KMS-11 (cell line): ENCODE measurements around the gene SERPINA9.

Source experiments
- H2AFZ ChIP-seq: fragments of 200-600 bp; sonication (generic); 2 replicates; pipeline ENCODE4 v1.6.1; 2016; ENCODE audit warnings: antibody characterized with exemption, mixed run types, low read depth
- H3K27ac ChIP-seq: fragments of 200-600 bp; sonication (generic); 2 replicates; pipeline ENCODE4 v1.6.1; 2016; ENCODE audit warnings: mild to moderate bottlenecking, mixed run types
- H3K27me3 ChIP-seq: fragments of 200-600 bp; sonication (generic); 2 replicates; pipeline ENCODE4 v1.6.1; 2017; ENCODE audit warnings: mild to moderate bottlenecking, low read depth, mixed run types, moderate library complexity; ENCODE audit not compliant: insufficient read depth
- H3K36me3 ChIP-seq: fragments of 200-600 bp; sonication (generic); 2 replicates; pipeline ENCODE4 v1.6.1; 2017; ENCODE audit warnings: mild to moderate bottlenecking, mixed run types; ENCODE audit not compliant: insufficient read depth
- H3K4me1 ChIP-seq: fragments of 200-600 bp; sonication (generic); 2 replicates; pipeline ENCODE4 v1.6.1; 2016; ENCODE audit warnings: mild to moderate bottlenecking, low read depth, mixed run types; ENCODE audit not compliant: poor library complexity, severe bottlenecking
- H3K4me2 ChIP-seq: fragments of 200-600 bp; sonication (generic); 2 replicates; pipeline ENCODE4 v1.7.0; 2016; ENCODE audit warnings: mild to moderate bottlenecking, mixed run types
- H3K4me3 ChIP-seq: fragments of 200-600 bp; sonication (generic); IDR thresholded peaks from 2 replicates; pipeline ENCODE4 v1.6.1; 2017; ENCODE audit warnings: low read depth, low read length, mixed read lengths; ENCODE audit not compliant: insufficient read depth
- H3K79me2 ChIP-seq: fragments of 200-600 bp; sonication (generic); 2 replicates; pipeline ENCODE4 v1.6.1; 2016; ENCODE audit warnings: low read depth, mixed run types; ENCODE audit not compliant: insufficient read depth
- H3K9ac ChIP-seq: fragments of 200-600 bp; sonication (generic); 2 replicates; pipeline ENCODE4 v1.6.1; 2016; ENCODE audit warnings: mild to moderate bottlenecking, mixed run types
- H4K20me1 ChIP-seq: fragments of 200-600 bp; sonication (generic); 2 replicates; pipeline ENCODE4 v1.6.1; 2016; ENCODE audit warnings: mild to moderate bottlenecking, mixed run types; ENCODE audit not compliant: insufficient read depth
- TF ChIP-seq, protein P1 (sequence below): fragments of 200-600 bp; sonication (generic); conservative IDR thresholded peaks from 2 replicates; pipeline ENCODE4 v1.6.1; 2017; ENCODE audit warnings: low read depth, mild to moderate bottlenecking, antibody characterized with exemption, low read length, moderate library complexity, mixed read lengths

Gene SERPINA9

DNA sequence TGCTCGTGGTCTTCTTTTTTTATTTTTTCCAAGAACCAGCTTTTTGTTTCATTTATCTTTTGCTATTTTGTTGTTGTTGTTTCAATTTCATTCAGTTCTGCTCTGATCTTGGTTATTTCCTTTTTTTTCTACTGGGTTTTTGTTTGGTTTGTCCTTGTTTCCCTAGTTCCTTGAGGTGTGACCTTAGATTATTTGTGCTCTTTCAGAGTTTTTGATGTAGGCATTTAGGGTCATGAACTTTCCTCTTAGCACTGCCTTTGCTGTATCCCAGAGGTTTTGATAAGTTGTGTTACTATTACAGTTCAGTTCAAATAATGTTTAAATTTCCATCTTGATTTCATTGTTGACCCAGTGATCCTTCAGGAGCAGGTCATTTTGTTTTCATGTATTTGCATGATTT, 20.1 kb downstream of the SERPINA9 start:
- Histone ChIP-seq H3K79me2 (no peaks in the 10 kb centered on the region), H4K20me1 (no peaks in the 10 kb centered on the region), H3K36me3 (no peaks in the 10 kb centered on the region), H3K4me3 (no peak overlapping the region), H2AFZ (no peak overlapping the region), H3K4me2 (no peak overlapping the region), H3K4me1 (no peaks in the 10 kb centered on the region), H3K27ac (no peak overlapping the region), H3K9ac (no peak overlapping the region), H3K27me3 (no peaks in the 10 kb centered on the region)
- TF ChIP-seq, protein P1, sequence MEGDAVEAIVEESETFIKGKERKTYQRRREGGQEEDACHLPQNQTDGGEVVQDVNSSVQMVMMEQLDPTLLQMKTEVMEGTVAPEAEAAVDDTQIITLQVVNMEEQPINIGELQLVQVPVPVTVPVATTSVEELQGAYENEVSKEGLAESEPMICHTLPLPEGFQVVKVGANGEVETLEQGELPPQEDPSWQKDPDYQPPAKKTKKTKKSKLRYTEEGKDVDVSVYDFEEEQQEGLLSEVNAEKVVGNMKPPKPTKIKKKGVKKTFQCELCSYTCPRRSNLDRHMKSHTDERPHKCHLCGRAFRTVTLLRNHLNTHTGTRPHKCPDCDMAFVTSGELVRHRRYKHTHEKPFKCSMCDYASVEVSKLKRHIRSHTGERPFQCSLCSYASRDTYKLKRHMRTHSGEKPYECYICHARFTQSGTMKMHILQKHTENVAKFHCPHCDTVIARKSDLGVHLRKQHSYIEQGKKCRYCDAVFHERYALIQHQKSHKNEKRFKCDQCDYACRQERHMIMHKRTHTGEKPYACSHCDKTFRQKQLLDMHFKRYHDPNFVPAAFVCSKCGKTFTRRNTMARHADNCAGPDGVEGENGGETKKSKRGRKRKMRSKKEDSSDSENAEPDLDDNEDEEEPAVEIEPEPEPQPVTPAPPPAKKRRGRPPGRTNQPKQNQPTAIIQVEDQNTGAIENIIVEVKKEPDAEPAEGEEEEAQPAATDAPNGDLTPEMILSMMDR, result no peak

DNA sequence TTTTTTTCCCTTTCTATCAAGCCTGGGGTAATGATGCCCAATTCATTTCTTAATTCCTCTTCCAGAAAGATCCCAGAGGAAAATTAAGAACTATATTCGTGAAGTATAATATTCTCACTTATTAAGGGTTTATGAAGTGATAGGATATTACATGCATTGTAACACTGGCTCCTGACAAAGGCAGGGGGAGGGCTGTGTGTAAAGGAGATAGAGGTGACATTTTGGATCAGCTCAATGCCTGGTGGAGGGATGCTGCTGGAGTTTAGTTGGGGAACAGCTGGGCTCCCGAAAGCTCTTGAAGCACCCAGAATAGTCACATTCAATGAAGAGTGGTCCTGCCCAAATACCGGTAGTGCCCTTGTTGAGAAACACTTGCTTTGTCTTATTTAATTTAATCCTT, 24.2 kb downstream of the SERPINA9 start:
- no peaks in the 10 kb centered on the region for H4K20me1 ChIP-seq

DNA sequence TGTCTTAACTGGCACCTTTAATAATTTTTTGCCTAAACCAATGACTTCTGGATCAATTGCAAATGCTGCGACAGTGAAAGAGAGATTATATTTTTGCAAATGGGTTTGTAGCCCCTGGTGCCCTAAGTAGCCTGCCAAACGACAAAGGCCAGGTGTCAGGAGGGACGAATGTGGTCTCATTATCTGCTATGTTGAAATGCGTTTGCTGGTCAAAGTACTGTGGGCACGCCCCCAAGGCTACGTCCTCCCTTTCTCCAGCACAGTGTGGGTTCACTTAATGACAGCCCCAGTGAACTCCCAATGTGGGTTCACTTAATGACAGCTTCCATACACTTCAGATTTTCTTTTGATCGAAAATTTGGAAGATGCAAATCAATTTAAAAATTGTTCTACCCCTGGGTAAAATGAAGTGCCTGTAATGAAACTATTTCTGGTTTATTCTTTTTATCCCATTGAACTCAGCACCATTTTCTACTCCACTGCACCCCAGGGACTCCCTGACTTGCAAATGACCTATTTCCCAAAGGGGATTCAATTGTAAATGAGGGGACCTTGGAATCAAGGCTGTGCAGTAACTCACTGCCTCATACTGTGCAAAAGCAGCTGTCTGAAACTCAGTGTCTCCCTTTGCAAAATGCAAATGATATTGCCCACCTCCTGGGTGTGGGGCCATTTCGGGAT, 24.8 kb downstream of the SERPINA9 start:
- H3K36me3 ChIP-seq, result no peaks in the 10 kb centered on the region
- no peak overlapping the region for H3K4me2 ChIP-seq
- H3K27ac ChIP-seq, result no peak overlapping the region
- H3K79me2 ChIP-seq, result no peaks in the 10 kb centered on the region
- H4K20me1 ChIP-seq, result no peaks in the 10 kb centered on the region
- H3K4me3 ChIP-seq, result no peak overlapping the region
- no peaks in the 10 kb centered on the region for H3K4me1 ChIP-seq
- TF ChIP-seq, protein P1, result no peak
- no peak overlapping the region for H3K9ac ChIP-seq
- H3K27me3 ChIP-seq, result no peaks in the 10 kb centered on the region
- no peak overlapping the region for H2AFZ ChIP-seq

More for the DNA sequence above, 24.2 kb downstream of the SERPINA9 start:
- no peaks in the 10 kb centered on the region for H3K4me1 ChIP-seq
- H3K9ac ChIP-seq, result no peak overlapping the region
- H2AFZ ChIP-seq, result no peak overlapping the region
- no peaks in the 10 kb centered on the region for H3K27me3 ChIP-seq
- no peaks in the 10 kb centered on the region for H3K36me3 ChIP-seq
- no peaks in the 10 kb centered on the region for H3K79me2 ChIP-seq
- TF ChIP-seq, protein P1, result no peak
- no peak overlapping the region for H3K4me3 ChIP-seq
- no peak overlapping the region for H3K27ac ChIP-seq
- H3K4me2 ChIP-seq, result no peak overlapping the region

DNA sequence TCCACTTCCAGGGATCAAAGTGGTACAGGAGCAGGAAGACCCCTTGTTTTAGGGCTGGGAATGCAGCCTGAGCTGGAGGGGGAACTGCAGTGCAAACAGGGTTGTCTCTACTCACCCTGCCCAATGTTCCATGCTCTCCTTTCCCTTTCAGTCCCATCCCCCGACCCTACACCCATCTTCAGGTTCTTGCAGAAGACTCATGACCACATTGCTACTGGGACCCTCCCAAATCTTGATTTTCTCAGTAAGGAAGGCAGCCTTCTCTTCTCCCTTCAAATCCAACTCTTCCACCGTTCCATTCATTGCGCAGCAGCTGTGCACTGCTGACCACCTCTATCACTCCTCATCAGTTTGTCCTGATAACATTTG, 25.3 kb downstream of the SERPINA9 start:
- no peak overlapping the region for H2AFZ ChIP-seq
- H3K4me2 ChIP-seq, result no peak overlapping the region
- TF ChIP-seq, protein P1, result no peak
- no peak overlapping the region for H3K9ac ChIP-seq
- H3K79me2 ChIP-seq, result no peaks in the 10 kb centered on the region
- no peak overlapping the region for H3K4me3 ChIP-seq
- H3K27ac ChIP-seq, result no peak overlapping the region
- H4K20me1 ChIP-seq, result no peaks in the 10 kb centered on the region
- H3K4me1 ChIP-seq, result no peaks in the 10 kb centered on the region
- H3K27me3 ChIP-seq, result no peaks in the 10 kb centered on the region
- H3K36me3 ChIP-seq, result no peaks in the 10 kb centered on the region
